Testis (tissue), 2 donors: ENCODE data around the gene ZNF521.

Experiments used
- POLR2A ChIP-seq: fragments of 450-650 bp; IDR thresholded peaks from one replicate; pipeline ENCODE4 v1.6.1; 2017; ENCODE audit warnings: antibody characterized with exemption, mild to moderate bottlenecking, moderate library complexity
- TF ChIP-seq, protein P1 (sequence below), 3 experiments: fragments of 450-650 bp in 2 of 3; fragments of 200-600 bp in 1 of 3; sonication (generic) in 1 of 3; IDR thresholded peaks; one replicate each; pipeline ENCODE4 v1.5.1; 2016 to 2019; ENCODE audit warnings: antibody characterized with exemption in 3 of 3, mild to moderate bottlenecking in 2 of 3, moderate library complexity in 1 of 3

DNA sequence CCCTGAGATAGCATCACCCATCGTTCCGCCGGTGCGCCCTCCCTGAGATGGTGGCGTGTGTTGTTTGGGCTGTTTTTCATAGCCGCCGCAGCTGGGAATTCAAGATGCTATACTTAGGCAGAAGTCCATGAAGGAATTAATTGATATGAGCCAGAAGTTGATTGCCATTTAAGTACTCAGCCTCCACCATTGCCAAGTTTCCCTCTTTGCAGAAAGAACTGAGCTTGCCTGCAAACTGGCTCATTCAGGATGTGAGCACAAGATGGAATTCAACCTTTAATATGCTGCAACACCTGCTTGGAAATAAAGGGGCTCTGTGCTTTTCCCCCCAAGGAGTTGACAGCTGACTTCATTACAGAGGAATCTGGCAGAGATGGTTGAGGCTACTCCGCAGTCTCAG lies 295.5 kb downstream of the ZNF521 start:
- TF ChIP-seq, protein P1, sequence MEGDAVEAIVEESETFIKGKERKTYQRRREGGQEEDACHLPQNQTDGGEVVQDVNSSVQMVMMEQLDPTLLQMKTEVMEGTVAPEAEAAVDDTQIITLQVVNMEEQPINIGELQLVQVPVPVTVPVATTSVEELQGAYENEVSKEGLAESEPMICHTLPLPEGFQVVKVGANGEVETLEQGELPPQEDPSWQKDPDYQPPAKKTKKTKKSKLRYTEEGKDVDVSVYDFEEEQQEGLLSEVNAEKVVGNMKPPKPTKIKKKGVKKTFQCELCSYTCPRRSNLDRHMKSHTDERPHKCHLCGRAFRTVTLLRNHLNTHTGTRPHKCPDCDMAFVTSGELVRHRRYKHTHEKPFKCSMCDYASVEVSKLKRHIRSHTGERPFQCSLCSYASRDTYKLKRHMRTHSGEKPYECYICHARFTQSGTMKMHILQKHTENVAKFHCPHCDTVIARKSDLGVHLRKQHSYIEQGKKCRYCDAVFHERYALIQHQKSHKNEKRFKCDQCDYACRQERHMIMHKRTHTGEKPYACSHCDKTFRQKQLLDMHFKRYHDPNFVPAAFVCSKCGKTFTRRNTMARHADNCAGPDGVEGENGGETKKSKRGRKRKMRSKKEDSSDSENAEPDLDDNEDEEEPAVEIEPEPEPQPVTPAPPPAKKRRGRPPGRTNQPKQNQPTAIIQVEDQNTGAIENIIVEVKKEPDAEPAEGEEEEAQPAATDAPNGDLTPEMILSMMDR (IDR thresholded peaks at IDR 0.05), result no peak
- no peak for TF ChIP-seq POLR2A
